Endothelial cell of umbilical vein (primary cell): ENCODE measurements around the gene STYX. TPM values are rescaled to one million over a fixed set of nuclear protein-coding genes. Genes with fewer than 3 reads are reported as not detected.
A peak's percentile ranks its signal among the peaks of the same experiment; 100 is the strongest.

Source experiments
- BruUV-seq: library from RNA; stranded (reverse); fragments of 400-500 nt; replicated peaks from 2 replicates; lab custom pipeline; 2021; lab: Mats Ljungman, UMichigan
- CTCF ChIA-PET: fragments of 300-600, 350-600 bp; sonication (Branson Sonifier 250); formaldehyde crosslinking; loops from one replicate; lab custom pipeline; 2021; ENCODE audit warnings: antibody characterized with exemption, inconsistent platforms; lab: Charles Lee
- POLR2A ChIA-PET: fragments of 300-600, 350-600 bp; sonication (Branson Sonifier 250); formaldehyde crosslinking; loops from one replicate; lab custom pipeline; 2021; ENCODE audit warnings: antibody characterized with exemption, inconsistent platforms; lab: Charles Lee
- DNase-seq: peaks from one replicate; pipeline ENCODE4 v3.0.0-alpha.2; 2011; ENCODE audit warnings: low read depth, low spot score
- FAIRE-seq: peaks from 2 replicates; lab custom pipeline; 2011; peaks lifted over from hg19 to GRCh38; lab: Jason Lieb, UNC
- H2AFZ ChIP-seq: 2 replicates; pipeline ENCODE4 v1.6.0; 2012; ENCODE audit warnings: low read depth, low read length, control low read depth, inconsistent platforms
- H3K27ac ChIP-seq: 2 replicates; pipeline ENCODE4 v1.5.1; 2011; ENCODE audit warnings: low read depth, mild to moderate bottlenecking, control low read depth, low read length, moderate library complexity; ENCODE audit not compliant: insufficient read depth
- H3K27me3 ChIP-seq, 2 experiments: 2 replicates each; pipeline versions ENCODE4 v1.6.0 to v1.6.1; 2011; ENCODE audit warnings: low read length in 2 of 2, mixed read lengths in 1 of 2; ENCODE audit not compliant: control insufficient read depth in 2 of 2, insufficient read depth in 2 of 2
- H3K36me3 ChIP-seq, 2 experiments: 2 replicates in 1 of 2; 3 replicates in 1 of 2; pipeline ENCODE4 v1.5.1; 2011; ENCODE audit warnings: low read length in 2 of 2, mild to moderate bottlenecking in 1 of 2, moderate library complexity in 1 of 2; ENCODE audit not compliant: control insufficient read depth in 2 of 2, insufficient read depth in 2 of 2; ENCODE audit errors: extremely low read depth in 1 of 2
- H3K4me1 ChIP-seq: 3 replicates; pipeline ENCODE4 v1.5.1; 2011; ENCODE audit warnings: mild to moderate bottlenecking, low read length; ENCODE audit not compliant: control insufficient read depth, insufficient read depth; ENCODE audit errors: extremely low read depth
- H3K4me2 ChIP-seq: 2 replicates; pipeline ENCODE4 v1.6.1; 2011; ENCODE audit warnings: low read length, control low read depth, mixed read lengths; ENCODE audit not compliant: insufficient read depth
- H3K4me3 ChIP-seq, 3 experiments: fragments of 200-600 bp in 1 of 3; sonication (generic), shearing (Covaris generic) in 1 of 3; replicated peaks in 1 of 3; 2 replicates each; pipeline ENCODE4 v1.5.1; 2011 to 2016; ENCODE audit warnings: control low read depth in 3 of 3, low read length in 3 of 3, mild to moderate bottlenecking in 2 of 3, inconsistent platforms in 1 of 3, low read depth in 1 of 3, moderate library complexity in 1 of 3; ENCODE audit not compliant: insufficient read depth in 1 of 3
- H3K79me2 ChIP-seq: 2 replicates; pipeline ENCODE4 v1.6.0; 2012; ENCODE audit warnings: low read length, inconsistent platforms; ENCODE audit not compliant: control insufficient read depth, insufficient read depth
- H3K9ac ChIP-seq: replicated peaks from 2 replicates; pipeline ENCODE3; 2011; ENCODE audit warnings: low read length, control low read depth; ENCODE audit not compliant: insufficient read depth; ENCODE audit errors: extremely low read depth
- H3K9me1 ChIP-seq: replicated peaks from 3 replicates; pipeline ENCODE4 v1.6.0; 2011; ENCODE audit warnings: mild to moderate bottlenecking, low read length; ENCODE audit not compliant: control insufficient read depth, insufficient read depth; ENCODE audit errors: extremely low read depth
- H3K9me3 ChIP-seq: replicated peaks from 2 replicates; pipeline ENCODE4 v1.5.1; 2012; ENCODE audit warnings: low read length, inconsistent platforms; ENCODE audit not compliant: control insufficient read depth, insufficient read depth
- H4K20me1 ChIP-seq: replicated peaks from 2 replicates; pipeline ENCODE3; 2011; ENCODE audit warnings: mild to moderate bottlenecking, low read length; ENCODE audit not compliant: control insufficient read depth, insufficient read depth; ENCODE audit errors: extremely low read depth
- EZH2 ChIP-seq: IDR thresholded peaks from 2 replicates; pipeline ENCODE4 v1.6.1; 2012; ENCODE audit warnings: borderline replicate concordance, low read depth, mild to moderate bottlenecking, moderate library complexity, low read length, inconsistent platforms; ENCODE audit not compliant: severe bottlenecking
- FOS ChIP-seq: IDR thresholded peaks from 2 replicates; pipeline ENCODE4 v1.6.1; 2011; ENCODE audit warnings: mild to moderate bottlenecking, low read length, moderate library complexity, borderline replicate concordance; ENCODE audit not compliant: insufficient read depth
- GATA2 ChIP-seq: IDR thresholded peaks from 2 replicates; pipeline ENCODE4 v1.7.0; 2011; ENCODE audit warnings: low read depth, mild to moderate bottlenecking, moderate library complexity, mixed read lengths, low read length; ENCODE audit not compliant: insufficient read length, insufficient read depth
- JUN ChIP-seq: IDR thresholded peaks from 2 replicates; pipeline ENCODE4 v1.6.1; 2011; ENCODE audit warnings: borderline replicate concordance, low read depth; ENCODE audit not compliant: insufficient read length, insufficient read depth
- MYC ChIP-seq: IDR thresholded peaks from one replicate; pipeline ENCODE4 v1.6.1; 2011; ENCODE audit warnings: mild to moderate bottlenecking, low read depth, low read length
- POLR2A ChIP-seq: IDR thresholded peaks from 2 replicates; pipeline ENCODE4 v1.6.1; 2012; ENCODE audit warnings: low read depth, mild to moderate bottlenecking, control low read depth, low read length
- POLR2AphosphoS5 ChIP-seq: IDR thresholded peaks from 2 replicates; pipeline ENCODE4 v1.6.1; 2012; ENCODE audit warnings: low read depth, mild to moderate bottlenecking, control low read depth, low read length, moderate library complexity; ENCODE audit not compliant: insufficient read depth
- dilution Hi-C: fragments of 300-500 bp; cut with MboI; formaldehyde crosslinking; loops from one replicate; pipeline ENCODE4 v1.15.0; 2019; ENCODE audit warnings: low sequenced_read_pairs; ENCODE audit not compliant: extremely low pct_ligation_motif_present
- intact Hi-C: fragments of 100-400 bp; cut with micrococcal nuclease; formaldehyde crosslinking; loops from one replicate; pipeline ENCODE4 v1.10.0; 2022
- polyA plus RNA-seq, 4 experiments: library from polyadenylated mRNA; depleted of rRNA in 3 of 4; stranded (reverse) in 3 of 4; unstranded in 1 of 4; fragments of >200 nt; gene quantifications; 2 replicates each; pipeline versions ENCODE4 v1.2.1 to v1.2.3, GENCODE V29; 2011 to 2012; ENCODE audit warnings: missing spikeins in 1 of 4
- total RNA-seq: library from RNA; stranded (reverse); gene quantifications from 2 replicates; pipeline ENCODE4 v1.2.3, GENCODE V29; 2021
- TF ChIP-seq, protein P1 (sequence below), 2 donors: IDR thresholded peaks; 1 replicate in 1 of 2; 2 replicates in 1 of 2; pipeline ENCODE4 v1.5.1; 2011; ENCODE audit warnings: low read length in 2 of 2, mild to moderate bottlenecking in 2 of 2, moderate library complexity in 2 of 2, control low read depth in 1 of 2, inconsistent platforms in 1 of 2, low read depth in 1 of 2; ENCODE audit not compliant: insufficient read depth in 1 of 2; ENCODE audit errors: extremely low read depth in 1 of 2
- TF ChIP-seq, protein P2 (sequence below): IDR thresholded peaks from 2 replicates; pipeline ENCODE4 v1.6.1; 2011; ENCODE audit not compliant: insufficient read depth, insufficient read length

STYX gene
- total and polyA plus RNA-seq, 2 donors (not counting 3 experiments of a cell fraction or from before 2014, with no cell fraction given), result 6.2 to 21.3 TPM

DNA sequence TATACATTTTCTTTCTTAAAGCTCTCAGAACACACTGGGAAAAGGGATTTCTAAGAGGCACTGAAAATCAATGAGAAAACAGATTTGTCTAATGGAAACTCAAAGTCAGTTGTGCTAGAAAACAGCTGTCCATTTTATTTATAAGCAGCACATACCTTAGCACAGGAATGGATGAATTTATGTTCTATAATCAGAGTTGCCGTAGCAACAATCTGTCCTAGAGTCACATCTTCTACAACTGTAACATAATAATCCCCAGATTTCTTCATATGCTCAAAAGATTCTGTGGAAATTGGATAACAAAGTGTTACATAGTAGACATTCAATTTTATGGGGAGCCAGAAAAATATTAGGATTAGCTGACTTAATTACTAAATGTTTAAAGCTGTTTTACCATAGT is 51.7 kb downstream of the STYX start:
- peaks cover 20% of the 10 kb centered on the region for H3K4me1 ChIP-seq
- intact Hi-C loops, result no loop called here
- ChIA-PET POLR2A (no interaction called here), CTCF (no interaction called here)
- H4K20me1 ChIP-seq, result no peaks in the 10 kb centered on the region
- H3K27ac ChIP-seq, result no peak overlapping the region
- dilution Hi-C loops, result no loop called here
- H2AFZ ChIP-seq, result no peak overlapping the region
- H3K4me2 ChIP-seq, result no peak overlapping the region
- H3K27me3 ChIP-seq, result no peaks in the 10 kb centered on the region
- no peak overlapping the region for H3K9ac ChIP-seq
- no peak for FAIRE-seq
- no peaks in the 10 kb centered on the region for H3K9me3 ChIP-seq
- BruUV-seq, result no TSS peak
- TF ChIP-seq JUN, result no peak
- no peak for TF ChIP-seq MYC
- TF ChIP-seq, protein P1, sequence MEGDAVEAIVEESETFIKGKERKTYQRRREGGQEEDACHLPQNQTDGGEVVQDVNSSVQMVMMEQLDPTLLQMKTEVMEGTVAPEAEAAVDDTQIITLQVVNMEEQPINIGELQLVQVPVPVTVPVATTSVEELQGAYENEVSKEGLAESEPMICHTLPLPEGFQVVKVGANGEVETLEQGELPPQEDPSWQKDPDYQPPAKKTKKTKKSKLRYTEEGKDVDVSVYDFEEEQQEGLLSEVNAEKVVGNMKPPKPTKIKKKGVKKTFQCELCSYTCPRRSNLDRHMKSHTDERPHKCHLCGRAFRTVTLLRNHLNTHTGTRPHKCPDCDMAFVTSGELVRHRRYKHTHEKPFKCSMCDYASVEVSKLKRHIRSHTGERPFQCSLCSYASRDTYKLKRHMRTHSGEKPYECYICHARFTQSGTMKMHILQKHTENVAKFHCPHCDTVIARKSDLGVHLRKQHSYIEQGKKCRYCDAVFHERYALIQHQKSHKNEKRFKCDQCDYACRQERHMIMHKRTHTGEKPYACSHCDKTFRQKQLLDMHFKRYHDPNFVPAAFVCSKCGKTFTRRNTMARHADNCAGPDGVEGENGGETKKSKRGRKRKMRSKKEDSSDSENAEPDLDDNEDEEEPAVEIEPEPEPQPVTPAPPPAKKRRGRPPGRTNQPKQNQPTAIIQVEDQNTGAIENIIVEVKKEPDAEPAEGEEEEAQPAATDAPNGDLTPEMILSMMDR (IDR thresholded peaks at IDR 0.05; ENCODE audit: extremely low read depth in 1 of 2, insufficient read depth in 1 of 2, low read depth in 1 of 2, low read length in 2 of 2), result no peak
- TF ChIP-seq EZH2, result no peak
- TF ChIP-seq FOS, result no peak
- no peak for TF ChIP-seq POLR2AphosphoS5
- TF ChIP-seq, protein P2, sequence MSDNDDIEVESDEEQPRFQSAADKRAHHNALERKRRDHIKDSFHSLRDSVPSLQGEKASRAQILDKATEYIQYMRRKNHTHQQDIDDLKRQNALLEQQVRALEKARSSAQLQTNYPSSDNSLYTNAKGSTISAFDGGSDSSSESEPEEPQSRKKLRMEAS, result no peak
- TF ChIP-seq POLR2A, result no peak
- no peak for TF ChIP-seq GATA2
- DNase-seq, result peak; percentile 6
- no peak overlapping the region for H3K4me3 ChIP-seq
- H3K79me2 ChIP-seq, result peaks cover 19% of the 10 kb centered on the region
- H3K9me1 ChIP-seq, result no peaks in the 10 kb centered on the region
- peaks cover 4 to 20% of the 10 kb centered on the region in 2 experiments for H3K36me3 ChIP-seq
